Caco-2 (cell line): Measurements from ENCODE around the gene SRSF11. TPM values are rescaled to one million over a fixed set of nuclear protein-coding genes. Genes with fewer than 3 reads are reported as not detected.

Source experiments
- BruUV-seq: library from RNA; stranded (reverse); fragments of 400-500 nt; replicated peaks from 2 replicates; lab custom pipeline; 2021; lab: Mats Ljungman, UMichigan
- CTCF ChIA-PET: fragments of 300-600 bp; sonication (Branson Sonifier 250); formaldehyde crosslinking; loops from one replicate; lab custom pipeline; 2022; ENCODE audit warnings: antibody characterized with exemption; lab: Charles Lee
- POLR2A ChIA-PET: fragments of 300-600 bp; sonication (Branson Sonifier 250); formaldehyde crosslinking; loops from one replicate; lab custom pipeline; 2022; ENCODE audit warnings: antibody characterized with exemption; lab: Charles Lee
- DNase-seq, 2 experiments: peaks; one replicate each; pipeline versions ENCODE4 v3.0.0 to v3.0.0-alpha.2; 2020 to 2022
- H3K27me3 ChIP-seq: replicated peaks from 2 replicates; pipeline ENCODE4 v1.6.0; 2011; ENCODE audit warnings: low read length; ENCODE audit not compliant: control insufficient read depth, insufficient read depth
- H3K36me3 ChIP-seq: 2 replicates; pipeline ENCODE4 v1.5.1; 2011; ENCODE audit warnings: low read length; ENCODE audit not compliant: control insufficient read depth, insufficient read depth
- H3K4me1 ChIP-seq: fragments of 250-450 bp; sonication (Bioruptor Pico); 2 replicates; pipeline ENCODE4 v1.5.1; 2020; ENCODE audit warnings: mild to moderate bottlenecking
- H3K4me3 ChIP-seq: 2 replicates; pipeline ENCODE4 v1.5.1; 2011; ENCODE audit warnings: low read depth, mild to moderate bottlenecking, control low read depth, low read length
- H3K9me3 ChIP-seq: fragments of 250-450 bp; sonication (Bioruptor Pico); 2 replicates; pipeline ENCODE4 v1.5.1; 2020; ENCODE audit warnings: mild to moderate bottlenecking, moderate library complexity
- H3K27ac Mint-ChIP-seq: one replicate; pipeline ENCODE4 v1.8.0; 2022; ENCODE audit warnings: mixed read lengths; ENCODE audit not compliant: unreplicated experiment
- H3K27me3 Mint-ChIP-seq: one replicate; pipeline ENCODE4 v1.8.0; 2022; ENCODE audit warnings: mixed read lengths; ENCODE audit not compliant: insufficient read depth, unreplicated experiment
- H3K36me3 Mint-ChIP-seq: one replicate; pipeline ENCODE4 v1.8.0; 2022; ENCODE audit warnings: mild to moderate bottlenecking, mixed read lengths; ENCODE audit not compliant: insufficient read depth, unreplicated experiment
- H3K4me1 Mint-ChIP-seq: one replicate; pipeline ENCODE4 v1.8.0; 2022; ENCODE audit warnings: low read depth, mixed read lengths; ENCODE audit not compliant: unreplicated experiment
- H3K4me3 Mint-ChIP-seq: one replicate; pipeline ENCODE4 v1.8.0; 2022; ENCODE audit warnings: mild to moderate bottlenecking, moderate library complexity, mixed read lengths; ENCODE audit not compliant: unreplicated experiment
- H3K9me3 Mint-ChIP-seq: one replicate; pipeline ENCODE4 v1.8.0; 2022; ENCODE audit warnings: mixed read lengths; ENCODE audit not compliant: unreplicated experiment
- CTCF ChIP-seq, 2 experiments: fragments of 200-600 bp in 1 of 2; IDR thresholded peaks; 1 replicate in 1 of 2; 2 replicates in 1 of 2; pipeline versions ENCODE4 v1.5.1 to v1.8.0; 2011 to 2022; ENCODE audit warnings: antibody characterized with exemption in 1 of 2, control low read depth in 1 of 2, inconsistent platforms in 1 of 2, low read depth in 1 of 2, low read length in 1 of 2, mild to moderate bottlenecking in 1 of 2, moderate library complexity in 1 of 2; ENCODE audit not compliant: insufficient read depth in 1 of 2, severe bottlenecking in 1 of 2, unreplicated experiment in 1 of 2
- intact Hi-C: fragments of 100-400 bp; cut with micrococcal nuclease; formaldehyde crosslinking; loops from one replicate; pipeline ENCODE4 v1.10.0; 2022; ENCODE audit not compliant: unreplicated experiment
- total RNA-seq: library from RNA; stranded (reverse); gene quantifications from 2 replicates; pipeline ENCODE4 v1.2.3, GENCODE V29; 2022

Gene SRSF11
- total RNA-seq, 1 experiment from 2014 or later, result 119 TPM

GRCh38 chr1:70202173-70202758 is 18.9 kb upstream of the SRSF11 start:
- CTCF ChIA-PET, result no interaction called here
- no peak for DNase-seq
- Mint-ChIP-seq H3K27me3 (no peaks in the 10 kb centered on the region), H3K9me3 (no peaks in the 10 kb centered on the region), H3K27ac (no peak overlapping the region), H3K4me3 (no peak overlapping the region), H3K4me1 (no peaks in the 10 kb centered on the region), H3K36me3 (peaks cover 5% of the 10 kb centered on the region)
- BruUV-seq, result no TSS peak
- Histone ChIP-seq H3K27me3 (no peaks in the 10 kb centered on the region), H3K36me3 (no peaks in the 10 kb centered on the region), H3K4me1 (no peaks in the 10 kb centered on the region), H3K4me3 (no peak overlapping the region), H3K9me3 (no peaks in the 10 kb centered on the region)
- POLR2A ChIA-PET, result no interaction called here
- intact Hi-C loops, result loop anchor here (10.0 kb wide), 1 partner anchor 213 kb away; the partner anchor contains the start of gene CTH
- no peak for TF ChIP-seq CTCF (IDR thresholded peaks at IDR 0.05; ENCODE audit: insufficient read depth in 1 of 2, low read depth in 1 of 2, low read length in 1 of 2, severe bottlenecking in 1 of 2, unreplicated experiment in 1 of 2)

DNA sequence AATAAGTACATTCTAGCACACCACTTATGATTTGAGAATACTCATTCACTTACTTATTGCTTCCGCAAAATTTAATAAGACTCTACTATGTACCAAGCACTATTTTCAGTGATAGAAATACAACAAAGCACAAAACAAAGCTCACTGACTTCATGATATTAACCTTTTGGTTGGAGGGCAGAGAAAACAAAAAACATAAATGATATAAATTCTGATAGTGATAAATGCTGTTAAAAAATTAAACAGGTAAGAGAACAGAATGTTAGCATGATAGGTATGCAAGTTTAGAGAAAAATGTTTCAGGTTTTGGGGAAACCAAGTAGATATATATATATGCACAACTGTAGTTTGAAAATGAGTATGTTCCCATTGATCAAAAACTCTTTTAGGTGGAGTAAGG is 17.0 kb upstream of the SRSF11 start:
- Histone ChIP-seq H3K9me3 (no peaks in the 10 kb centered on the region), H3K27me3 (no peaks in the 10 kb centered on the region), H3K36me3 (no peaks in the 10 kb centered on the region), H3K4me3 (no peak overlapping the region; the same call in 1 of the 2 replicates), H3K4me1 (no peaks in the 10 kb centered on the region)
- Mint-ChIP-seq H3K4me1 (no peaks in the 10 kb centered on the region), H3K36me3 (peaks cover 9% of the 10 kb centered on the region), H3K27me3 (no peaks in the 10 kb centered on the region), H3K9me3 (no peaks in the 10 kb centered on the region), H3K27ac (no peak overlapping the region), H3K4me3 (peak overlapping the region; percentile 91)
- no TSS peak for BruUV-seq
- no peak for TF ChIP-seq CTCF (IDR thresholded peaks at IDR 0.05; ENCODE audit: insufficient read depth in 1 of 2, low read depth in 1 of 2, low read length in 1 of 2, severe bottlenecking in 1 of 2, unreplicated experiment in 1 of 2)
- ChIA-PET CTCF (no interaction called here), POLR2A (no interaction called here)
- DNase-seq, result no peak
- intact Hi-C loops, result loop anchor here (10.0 kb wide), 1 partner anchor 211 kb away; the partner anchor contains the start of gene CTH

GRCh38 chr1:70204600-70204999 is 16.6 kb upstream of the SRSF11 start:
- BruUV-seq, result no TSS peak
- Mint-ChIP-seq H3K27me3 (no peaks in the 10 kb centered on the region), H3K36me3 (peaks cover 11% of the 10 kb centered on the region), H3K9me3 (no peaks in the 10 kb centered on the region), H3K27ac (peak overlapping the region; percentile 96), H3K4me1 (no peaks in the 10 kb centered on the region), H3K4me3 (peak overlapping the region; percentile 91)
- CTCF ChIA-PET, result no interaction called here
- Histone ChIP-seq H3K36me3 (no peaks in the 10 kb centered on the region), H3K4me3 (peak overlapping the region; percentile 70), H3K4me1 (no peaks in the 10 kb centered on the region), H3K9me3 (no peaks in the 10 kb centered on the region), H3K27me3 (no peaks in the 10 kb centered on the region)
- no peak for DNase-seq
- intact Hi-C loops, result loop anchor here (10.0 kb wide), 1 partner anchor 210 kb away; the partner anchor contains the start of gene CTH
- TF ChIP-seq CTCF (IDR thresholded peaks at IDR 0.05; ENCODE audit: insufficient read depth in 1 of 2, low read depth in 1 of 2, low read length in 1 of 2, severe bottlenecking in 1 of 2, unreplicated experiment in 1 of 2), result no peak
- POLR2A ChIA-PET, result no interaction called here
